Measurements from ENCODE around the gene CDC42BPB.

CDC42BPB gene

GRCh38 chr14:103057372-103058163 lies at the start of gene CDC42BPB:
Gene CDC42BPB, minus strand, starts transcription at chr14:103057549. Its CDS starts 376 bp downstream, at chr14:103057173.
- DNase-seq (ENCODE audit: low read depth): peak; percentile 50

- DNase-seq (ENCODE audit: low read depth): no peak
Observed at GRCh38 chr14:103105580-103106150, 48.3 kb upstream of the CDC42BPB start.

- DNase-seq (ENCODE audit: low read depth): peak; percentile 73
Observed at GRCh38 chr14:103104654-103105452, 47.5 kb upstream of the CDC42BPB start.

GRCh38 chr14:103104389-103104653 lies 47.0 kb upstream of the CDC42BPB start:
- DNase-seq (ENCODE audit: low read depth): no peak

GRCh38 chr14:103103461-103104388 lies 46.4 kb upstream of the CDC42BPB start:
- DNase-seq (ENCODE audit: low read depth): no peak

GRCh38 chr14:103102689-103103260 lies 45.4 kb upstream of the CDC42BPB start:
- no peak for DNase-seq (ENCODE audit: low read depth)

- DNase-seq (ENCODE audit: low read depth): no peak
Observed at GRCh38 chr14:103101963-103102688, 44.8 kb upstream of the CDC42BPB start.

GRCh38 chr14:103101257-103101962 lies 44.1 kb upstream of the CDC42BPB start:
- no peak for DNase-seq (ENCODE audit: low read depth)

GRCh38 chr14:103100281-103101121 lies 43.2 kb upstream of the CDC42BPB start:
- DNase-seq (ENCODE audit: low read depth): no peak

GRCh38 chr14:103099733-103100280 lies 42.5 kb upstream of the CDC42BPB start:
- no peak for DNase-seq (ENCODE audit: low read depth)

- DNase-seq (ENCODE audit: low read depth): no peak
Observed at GRCh38 chr14:103099081-103099732, 41.9 kb upstream of the CDC42BPB start.

GRCh38 chr14:103097994-103098957 lies 40.9 kb upstream of the CDC42BPB start:
- DNase-seq (ENCODE audit: low read depth): no peak

GRCh38 chr14:103097244-103097993 lies 40.1 kb upstream of the CDC42BPB start:
- no peak for DNase-seq (ENCODE audit: low read depth)

- DNase-seq (ENCODE audit: low read depth): no peak
Observed at GRCh38 chr14:103096387-103096786, 39.0 kb upstream of the CDC42BPB start.

GRCh38 chr14:103095210-103095778 lies 37.9 kb upstream of the CDC42BPB start:
- no peak for DNase-seq (ENCODE audit: low read depth)

Data from activated T-cell treated with anti-CD3 and anti-CD28 coated beads for 1 hour (primary cell).